Limb (tissue), 2 donors: ENCODE results near the gene HGFAC.

Experiments
- DNase-seq, 2 donors: peaks; one replicate each; pipeline ENCODE4 v3.0.0-alpha.2; 2016; ENCODE audit errors: extremely low spot score in 2 of 2

Gene HGFAC

GRCh38 chr4:3423952-3424351 lies 17.8 kb upstream of the HGFAC start:
- no peak for DNase-seq

GRCh38 chr4:3424522-3425095 lies 17.2 kb upstream of the HGFAC start:
- DNase-seq: no peak

GRCh38 chr4:3426465-3427133 lies 15.2 kb upstream of the HGFAC start:
- DNase-seq: no peak

- DNase-seq: no peak
Measured at GRCh38 chr4:3427134-3427476, 14.7 kb upstream of the HGFAC start.

- DNase-seq: no peak
Measured at GRCh38 chr4:3427706-3428446, 13.9 kb upstream of the HGFAC start.

- DNase-seq: no peak
Measured at GRCh38 chr4:3429651-3430050, 12.1 kb upstream of the HGFAC start.

- DNase-seq: no peak
Measured at GRCh38 chr4:3430524-3430923, 11.2 kb upstream of the HGFAC start.

- no peak for DNase-seq
Measured at GRCh38 chr4:3431446-3431993, 10.2 kb upstream of the HGFAC start.

- DNase-seq: no peak
Measured at GRCh38 chr4:3432381-3432790, 9.4 kb upstream of the HGFAC start.

GRCh38 chr4:3433138-3433869 lies 8.5 kb upstream of the HGFAC start:
- no peak for DNase-seq

GRCh38 chr4:3434881-3435685 lies 6.7 kb upstream of the HGFAC start:
- no peak for DNase-seq

GRCh38 chr4:3435686-3435956 lies 6.1 kb upstream of the HGFAC start:
- no peak for DNase-seq

GRCh38 chr4:3436048-3436797 lies 5.5 kb upstream of the HGFAC start:
- no peak for DNase-seq

GRCh38 chr4:3436798-3437581 lies 4.8 kb upstream of the HGFAC start:
- no peak for DNase-seq

- no peak for DNase-seq
Measured at GRCh38 chr4:3437582-3437936, 4.2 kb upstream of the HGFAC start.

GRCh38 chr4:3437998-3438846 lies 3.5 kb upstream of the HGFAC start:
- no peak for DNase-seq

- DNase-seq: no peak
Measured at GRCh38 chr4:3438847-3439180, 3.0 kb upstream of the HGFAC start.

- no peak for DNase-seq
Measured at GRCh38 chr4:3439391-3439790, 2.4 kb upstream of the HGFAC start.

GRCh38 chr4:3440011-3440410 lies 1.8 kb upstream of the HGFAC start:
- no peak for DNase-seq
